Chondrocyte (in vitro differentiated cells): ENCODE data around the gene APEX1. TPM values are rescaled to one million over a fixed set of nuclear protein-coding genes. Genes with fewer than 3 reads are reported as not detected.

Experiments
- DNase-seq: peaks from one replicate; pipeline ENCODE4 v3.0.0; 2021; ENCODE audit warnings: mixed read lengths, low spot score
- H3K27ac Mint-ChIP-seq: one replicate; pipeline ENCODE4 v1.8.0; 2021; ENCODE audit warnings: mild to moderate bottlenecking, moderate library complexity, mixed read lengths; ENCODE audit not compliant: unreplicated experiment
- H3K27me3 Mint-ChIP-seq: 2 replicates; pipeline ENCODE4 v1.8.0; 2021; ENCODE audit warnings: low read depth, mixed read lengths
- H3K36me3 Mint-ChIP-seq: 2 replicates; pipeline ENCODE4 v1.8.0; 2021; ENCODE audit warnings: low read depth, mixed read lengths
- H3K4me1 Mint-ChIP-seq: 2 replicates; pipeline ENCODE4 v1.8.0; 2021; ENCODE audit warnings: low read depth, mild to moderate bottlenecking, mixed read lengths
- H3K4me3 Mint-ChIP-seq: one replicate; pipeline ENCODE4 v1.8.0; 2021; ENCODE audit warnings: mild to moderate bottlenecking, moderate library complexity, mixed read lengths; ENCODE audit not compliant: unreplicated experiment
- H3K9me3 Mint-ChIP-seq: 2 replicates; pipeline ENCODE4 v1.8.0; 2021; ENCODE audit warnings: low read depth, mixed read lengths
- CTCF ChIP-seq: fragments of 200-600 bp; sonication (generic); IDR thresholded peaks from 2 replicates; pipeline ENCODE4 v1.5.0; 2021; ENCODE audit warnings: antibody characterized with exemption, mild to moderate bottlenecking, moderate library complexity
- total RNA-seq: library from RNA; stranded (reverse); gene quantifications from 3 replicates; pipeline ENCODE4 v1.2.1, GENCODE V29; 2021

APEX1 gene
- total RNA-seq, 1 donor from 2014 or later, result 141 TPM

- DNase-seq, result no peak
- Mint-ChIP-seq H3K27ac (peak within 1 kb of the TSS; percentile 98), H3K9me3 (no peaks in the 10 kb centered on the region), H3K27me3 (peaks cover 3% of the 10 kb centered on the region), H3K4me3 (peak within 1 kb of the TSS; percentile 99), H3K4me1 (peaks cover 26% of the 10 kb centered on the region), H3K36me3 (peaks cover 13% of the 10 kb centered on the region)
- no peak for TF ChIP-seq CTCF
Observed at GRCh38 chr14:20469242-20469889, 14.3 kb downstream of the APEX1 start, which contains the start of gene PNP. Gene PNP, plus strand, starts transcription at chr14:20469406. Its CDS starts 119 bp downstream, at chr14:20469525.

- Mint-ChIP-seq H3K36me3 (peaks cover 20% of the 10 kb centered on the region), H3K27ac (peak overlapping the region; percentile 98)
Observed at GRCh38 chr14:20469890-20470602, 15.0 kb downstream of the APEX1 start.

GRCh38 chr14:20470603-20470901, 15.5 kb downstream of the APEX1 start:
- no peaks in the 10 kb centered on the region for H3K9me3 Mint-ChIP-seq
- peaks cover 3% of the 10 kb centered on the region for H3K27me3 Mint-ChIP-seq
- peak overlapping the region; percentile 98 for H3K27ac Mint-ChIP-seq
- peaks cover 26% of the 10 kb centered on the region for H3K4me1 Mint-ChIP-seq
- no peak for TF ChIP-seq CTCF
- H3K36me3 Mint-ChIP-seq, result peaks cover 25% of the 10 kb centered on the region
- peak overlapping the region; percentile 99 for H3K4me3 Mint-ChIP-seq
- DNase-seq, result no peak

More at GRCh38 chr14:20469890-20470602, 15.0 kb downstream of the APEX1 start:
- H3K27me3 Mint-ChIP-seq, result peaks cover 3% of the 10 kb centered on the region
- peak overlapping the region; percentile 99 for H3K4me3 Mint-ChIP-seq
- H3K9me3 Mint-ChIP-seq, result no peaks in the 10 kb centered on the region
- TF ChIP-seq CTCF, result no peak
- no peak for DNase-seq
- peaks cover 26% of the 10 kb centered on the region for H3K4me1 Mint-ChIP-seq

- Mint-ChIP-seq H3K9me3 (no peaks in the 10 kb centered on the region), H3K27me3 (no peaks in the 10 kb centered on the region), H3K4me1 (peaks cover 26% of the 10 kb centered on the region), H3K4me3 (no peak overlapping the region), H3K36me3 (peaks cover 41% of the 10 kb centered on the region), H3K27ac (no peak overlapping the region)
- TF ChIP-seq CTCF, result no peak
- DNase-seq, result no peak
Observed at GRCh38 chr14:20472536-20473169, 17.6 kb downstream of the APEX1 start.

GRCh38 chr14:20476776-20477175, 21.8 kb downstream of the APEX1 start:
- no peak overlapping the region for H3K4me3 Mint-ChIP-seq
- H3K36me3 Mint-ChIP-seq, result peaks cover 41% of the 10 kb centered on the region
- no peak overlapping the region for H3K27ac Mint-ChIP-seq
- no peaks in the 10 kb centered on the region for H3K9me3 Mint-ChIP-seq
- TF ChIP-seq CTCF, result no peak
- peaks cover 1% of the 10 kb centered on the region for H3K4me1 Mint-ChIP-seq
- DNase-seq, result no peak
- H3K27me3 Mint-ChIP-seq, result no peaks in the 10 kb centered on the region
